Left lung (tissue), 10 donors: ENCODE measurements around the gene GIMAP8. TPM values are rescaled to one million over a fixed set of nuclear protein-coding genes. Genes with fewer than 3 reads are reported as not detected.

Experiments used
- ATAC-seq: fragments of 200-7000 bp; cut with Tn5 transposase; one replicate; pipeline ENCODE4 v1.9.1; 2020; ENCODE audit warnings: moderate library complexity
- DNase-seq, 4 donors: peaks; one replicate each; pipeline ENCODE4 v3.0.0-alpha.2; 2013 to 2020
- H3K27ac ChIP-seq, 2 donors: fragments of 200-600 bp; sonication (generic) in 1 of 2; one replicate each; pipeline versions ENCODE4 v1.5.0 to v1.8.0; 2020 to 2021
- H3K27me3 ChIP-seq, 2 donors: fragments of 200-600 bp; sonication (generic) in 1 of 2; one replicate each; pipeline versions ENCODE4 v1.5.0 to v1.8.0; 2020 to 2021
- H3K36me3 ChIP-seq, 2 donors: fragments of 200-600 bp; sonication (generic) in 1 of 2; one replicate each; pipeline versions ENCODE4 v1.5.0 to v1.8.0; 2020 to 2021
- H3K4me1 ChIP-seq, 2 donors: fragments of 200-600 bp; one replicate each; pipeline ENCODE4 v1.8.0; 2021
- H3K4me3 ChIP-seq, 2 donors: fragments of 200-600 bp; sonication (generic) in 1 of 2; one replicate each; pipeline versions ENCODE4 v1.5.0 to v1.8.0; 2020 to 2021; ENCODE audit warnings: mild to moderate bottlenecking in 1 of 2
- H3K9me3 ChIP-seq, 2 donors: fragments of 200-600 bp; sonication (generic) in 1 of 2; one replicate each; pipeline versions ENCODE4 v1.5.0 to v1.8.0; 2020 to 2021
- intact Hi-C, 2 donors: fragments of 100-400 bp; cut with DNase I; formaldehyde crosslinking; loops; one replicate each; pipeline versions ENCODE4 v1.11.2 to v1.14.2; 2022
- polyA plus RNA-seq, 6 donors: library from polyadenylated mRNA; unstranded; fragments of 120-200 nt; gene quantifications; one replicate each; pipeline ENCODE4 v1.2.1, GENCODE V29; 2013; ENCODE audit not compliant: insufficient read length in 6 of 6
- total RNA-seq, 2 donors: library from RNA; stranded (reverse); fragmentation: NEBNext Ultra II Directional; extraction: Animal tissue kit (Norgen Biotek cat#: 25700); gene quantifications; one replicate each; pipeline ENCODE4 v1.2.1, GENCODE V29; 2021
- TF ChIP-seq, protein P1 (sequence below), 2 donors: fragments of 200-600 bp; sonication (generic) in 1 of 2; IDR thresholded peaks; one replicate each; pipeline versions ENCODE4 v1.5.0 to v1.8.0; 2021; ENCODE audit warnings: antibody characterized with exemption in 2 of 2
- donor health status: DM: no; HTN: yes; CAD: no.
- donor health status: DM: no; HTN: no; CAD: no.

GIMAP8 gene
- total and polyA plus RNA-seq, 8 donors: 17.1 to 37.3 (median 24.6) TPM

- ATAC-seq (no peak), DNase-seq (no peak)
- peaks cover 0 to 18% of the 10 kb centered on the region in 2 donors for H3K36me3 ChIP-seq
- H3K27ac ChIP-seq: no peak overlapping the region
- H3K9me3 ChIP-seq: peaks cover 0 to 37% of the 10 kb centered on the region in 2 donors
- TF ChIP-seq, protein P1, sequence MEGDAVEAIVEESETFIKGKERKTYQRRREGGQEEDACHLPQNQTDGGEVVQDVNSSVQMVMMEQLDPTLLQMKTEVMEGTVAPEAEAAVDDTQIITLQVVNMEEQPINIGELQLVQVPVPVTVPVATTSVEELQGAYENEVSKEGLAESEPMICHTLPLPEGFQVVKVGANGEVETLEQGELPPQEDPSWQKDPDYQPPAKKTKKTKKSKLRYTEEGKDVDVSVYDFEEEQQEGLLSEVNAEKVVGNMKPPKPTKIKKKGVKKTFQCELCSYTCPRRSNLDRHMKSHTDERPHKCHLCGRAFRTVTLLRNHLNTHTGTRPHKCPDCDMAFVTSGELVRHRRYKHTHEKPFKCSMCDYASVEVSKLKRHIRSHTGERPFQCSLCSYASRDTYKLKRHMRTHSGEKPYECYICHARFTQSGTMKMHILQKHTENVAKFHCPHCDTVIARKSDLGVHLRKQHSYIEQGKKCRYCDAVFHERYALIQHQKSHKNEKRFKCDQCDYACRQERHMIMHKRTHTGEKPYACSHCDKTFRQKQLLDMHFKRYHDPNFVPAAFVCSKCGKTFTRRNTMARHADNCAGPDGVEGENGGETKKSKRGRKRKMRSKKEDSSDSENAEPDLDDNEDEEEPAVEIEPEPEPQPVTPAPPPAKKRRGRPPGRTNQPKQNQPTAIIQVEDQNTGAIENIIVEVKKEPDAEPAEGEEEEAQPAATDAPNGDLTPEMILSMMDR (IDR thresholded peaks at IDR 0.05): no peak
- H3K4me3 ChIP-seq: no peak overlapping the region
- H3K4me1 ChIP-seq: peaks cover 0 to 42% of the 10 kb centered on the region in 2 donors
- intact Hi-C loops: no loop called here
- H3K27me3 ChIP-seq: no peaks in the 10 kb centered on the region
Observed at GRCh38 chr7:150463461-150463860, 13.0 kb downstream of the GIMAP8 start.

GRCh38 chr7:150464962-150465361, 14.5 kb downstream of the GIMAP8 start:
- TF ChIP-seq, protein P1 (IDR thresholded peaks at IDR 0.05): no peak
- no peak for ATAC-seq
- Histone ChIP-seq H3K27ac (no peak overlapping the region), H3K27me3 (no peaks in the 10 kb centered on the region), H3K4me1 (peaks cover 0 to 48% of the 10 kb centered on the region in 2 donors), H3K9me3 (peaks cover 0 to 34% of the 10 kb centered on the region in 2 donors), H3K36me3 (peaks cover 0 to 25% of the 10 kb centered on the region in 2 donors), H3K4me3 (no peak overlapping the region)
- DNase-seq: no peak
- intact Hi-C loops: no loop called here

GRCh38 chr7:150465414-150465813, 15.0 kb downstream of the GIMAP8 start:
- peak overlapping the region in 1 of 2 donors; percentile 34 for H3K27ac ChIP-seq
- intact Hi-C loops: no loop called here
- peak; percentile 53 for ATAC-seq

GRCh38 chr7:150466477-150466876, 16.0 kb downstream of the GIMAP8 start:
- Histone ChIP-seq H3K4me1 (peaks cover 0 to 58% of the 10 kb centered on the region in 2 donors), H3K36me3 (peaks cover 0 to 34% of the 10 kb centered on the region in 2 donors), H3K9me3 (peaks cover 0 to 24% of the 10 kb centered on the region in 2 donors), H3K27me3 (no peaks in the 10 kb centered on the region), H3K4me3 (peak overlapping the region in 1 of 2 donors; percentile 19), H3K27ac (peak overlapping the region in 1 of 2 donors; percentile 34)
- intact Hi-C loops: no loop called here
- TF ChIP-seq, protein P1 (IDR thresholded peaks at IDR 0.05): no peak
- ATAC-seq (no peak), DNase-seq (no peak)

More at GRCh38 chr7:150465414-150465813, 15.0 kb downstream of the GIMAP8 start:
- Histone ChIP-seq H3K27me3 (no peaks in the 10 kb centered on the region), H3K36me3 (peaks cover 0 to 25% of the 10 kb centered on the region in 2 donors), H3K4me3 (no peak overlapping the region), H3K4me1 (peaks cover 0 to 52% of the 10 kb centered on the region in 2 donors), H3K9me3 (peaks cover 0 to 33% of the 10 kb centered on the region in 2 donors)
- DNase-seq: no peak
- TF ChIP-seq, protein P1 (IDR thresholded peaks at IDR 0.05): no peak

- H3K36me3 ChIP-seq: peaks cover 0 to 50% of the 10 kb centered on the region in 2 donors
- DNase-seq: no peak
- intact Hi-C loops: no loop called here
- H3K4me3 ChIP-seq: peak overlapping the region in 1 of 2 donors; percentile 19
- H3K9me3 ChIP-seq: peaks cover 0 to 6% of the 10 kb centered on the region in 2 donors
- H3K27me3 ChIP-seq: no peaks in the 10 kb centered on the region
- no peak overlapping the region for H3K27ac ChIP-seq
- peaks cover 0 to 71% of the 10 kb centered on the region in 2 donors for H3K4me1 ChIP-seq
- TF ChIP-seq, protein P1 (IDR thresholded peaks at IDR 0.05): no peak
- no peak for ATAC-seq
Observed at GRCh38 chr7:150468241-150468640, 17.8 kb downstream of the GIMAP8 start.
